Activated effector memory CD4-positive, alpha-beta T cell treated with Interleukin-2 at 50 U/mL for 16 hours (primary cell): Measurements from ENCODE around the gene KLHL29.

ENCODE experiments used
- DNase-seq: peaks from one replicate; pipeline ENCODE4 v3.0.0-alpha.2; 2020

KLHL29 gene

DNA sequence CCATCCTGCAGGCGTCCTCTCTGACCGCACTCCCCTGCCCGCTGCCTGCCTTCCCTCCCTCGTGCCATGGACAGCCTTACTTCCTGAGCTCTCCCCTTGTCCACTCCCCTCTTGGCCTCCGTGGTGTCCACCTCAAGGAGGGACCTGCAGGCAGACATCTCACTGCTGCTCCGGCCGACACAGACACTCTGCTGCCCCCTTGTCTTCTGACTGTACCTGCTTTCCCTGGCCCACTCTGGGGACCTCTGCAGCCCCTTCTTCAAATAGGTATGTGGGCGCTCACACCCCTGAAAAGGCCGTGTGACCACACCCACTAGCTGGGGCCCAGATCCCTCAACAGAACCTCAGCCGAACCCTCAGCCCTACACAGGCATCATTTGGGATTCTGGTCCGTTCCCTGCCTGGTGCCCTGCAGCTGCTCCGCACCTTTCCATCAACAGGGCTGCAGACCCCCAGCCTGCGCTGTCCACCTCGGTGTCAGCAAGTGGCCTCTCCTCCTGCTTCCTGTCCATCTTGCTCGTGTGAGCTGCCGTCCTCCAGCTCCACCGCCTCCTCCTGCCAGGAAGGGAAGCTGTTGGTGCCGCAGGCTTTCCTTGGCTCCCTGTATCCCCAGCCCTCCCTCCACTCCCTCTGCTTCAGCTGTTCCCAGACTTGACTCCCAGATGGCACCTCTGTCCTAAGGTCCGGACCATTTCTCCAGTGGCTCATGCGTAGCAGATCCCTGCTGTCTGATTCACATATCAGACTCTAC is 94.1 kb downstream of the KLHL29 start:
- no peak for DNase-seq

DNA sequence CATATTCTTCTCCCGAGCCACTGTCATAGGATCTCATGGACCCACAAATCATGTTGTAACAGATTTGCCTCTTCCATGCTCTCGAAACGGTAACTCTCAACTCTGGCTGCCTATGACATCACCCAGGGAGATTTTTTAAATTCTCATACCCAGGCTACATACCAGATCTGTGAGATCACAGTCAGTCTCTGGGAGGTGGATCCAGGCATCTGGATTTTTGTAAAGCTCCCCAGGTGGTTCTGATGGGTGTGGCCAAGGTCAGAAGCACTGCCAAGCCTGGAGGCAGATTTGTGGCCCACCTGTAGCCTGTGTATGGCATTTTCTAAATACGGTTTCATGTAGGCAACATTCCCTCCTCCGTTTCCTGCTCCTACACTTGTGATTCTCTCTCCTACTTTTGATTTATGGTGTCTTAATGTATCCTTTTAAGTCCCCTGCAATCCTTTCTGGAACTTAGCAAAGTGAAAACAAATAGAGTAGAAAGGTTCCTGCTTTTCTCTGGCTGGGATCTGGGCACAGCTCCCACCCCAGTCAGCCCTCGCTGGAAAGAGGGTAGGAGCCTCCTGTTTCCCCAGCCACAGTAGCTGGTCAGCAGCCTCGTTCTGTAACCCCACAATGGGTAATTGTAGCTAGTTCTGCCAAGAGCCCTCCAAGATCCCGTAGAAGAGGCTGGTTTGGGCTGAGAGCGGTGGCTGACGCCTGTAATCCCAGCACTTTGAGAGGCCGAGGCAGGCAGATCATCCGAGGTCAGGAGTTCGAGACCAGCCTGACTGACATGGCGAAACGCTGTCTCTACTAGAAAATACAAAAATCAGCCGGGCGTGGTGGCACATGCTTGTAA is 96.2 kb downstream of the KLHL29 start:
- no peak for DNase-seq

DNA sequence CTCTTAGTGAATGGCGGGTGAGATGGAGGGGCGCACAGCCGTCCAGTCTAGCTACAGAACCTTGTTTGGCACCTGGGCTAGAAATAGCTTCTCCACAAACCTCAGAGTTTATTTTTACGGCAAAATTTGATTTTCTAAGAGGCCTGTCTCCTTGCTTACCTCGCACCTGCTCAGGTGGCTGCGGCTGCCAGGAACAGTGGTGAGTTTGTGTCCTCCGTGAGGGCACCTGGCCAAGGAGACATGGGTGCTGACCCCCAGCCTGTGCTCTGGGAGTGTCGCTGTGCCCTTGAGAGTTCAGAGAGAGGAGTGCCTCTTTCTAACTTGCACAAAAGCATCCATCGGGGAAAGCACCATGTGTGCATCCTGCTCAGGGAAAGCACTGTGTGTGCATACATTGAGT is 97.2 kb downstream of the KLHL29 start:
- no peak for DNase-seq

DNA sequence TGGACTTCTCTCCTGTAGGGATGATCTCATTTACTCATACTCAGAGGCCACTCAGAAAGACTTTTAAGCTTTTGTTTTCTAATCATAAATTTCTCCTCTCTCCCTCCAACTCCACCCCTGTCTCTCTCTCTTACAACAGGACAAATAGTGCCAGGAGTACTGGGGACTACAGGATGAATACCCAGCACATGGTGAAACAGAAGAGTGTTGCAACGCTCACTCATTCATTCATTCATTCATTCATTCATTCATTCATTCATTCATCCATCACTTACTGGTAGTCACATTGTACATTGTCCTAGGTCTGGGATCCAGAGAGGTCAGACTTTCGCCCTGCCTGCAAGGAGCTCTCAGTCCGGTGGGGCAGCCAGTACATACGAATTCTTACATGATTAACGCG is 97.6 kb downstream of the KLHL29 start:
- DNase-seq = no peak

DNA sequence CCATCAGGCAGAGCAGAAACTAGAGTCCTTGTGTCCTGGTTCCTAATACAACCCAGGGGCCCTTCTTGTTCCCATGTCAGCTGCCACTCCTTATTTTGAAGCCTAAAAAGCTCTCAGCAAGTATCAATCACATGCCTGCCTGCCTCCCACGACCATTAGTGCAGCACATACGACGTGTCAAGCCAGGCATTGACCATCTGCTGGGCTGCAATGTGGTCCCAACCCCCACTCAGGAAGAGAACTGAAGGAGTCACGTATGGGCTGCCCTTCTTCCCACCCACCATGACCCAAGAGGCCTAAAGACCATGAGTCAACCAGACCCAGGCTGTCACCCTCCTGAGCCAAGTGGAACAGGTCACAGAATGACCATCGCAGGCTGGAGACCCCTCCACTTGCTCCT is 98.8 kb downstream of the KLHL29 start:
- DNase-seq = no peak

DNA sequence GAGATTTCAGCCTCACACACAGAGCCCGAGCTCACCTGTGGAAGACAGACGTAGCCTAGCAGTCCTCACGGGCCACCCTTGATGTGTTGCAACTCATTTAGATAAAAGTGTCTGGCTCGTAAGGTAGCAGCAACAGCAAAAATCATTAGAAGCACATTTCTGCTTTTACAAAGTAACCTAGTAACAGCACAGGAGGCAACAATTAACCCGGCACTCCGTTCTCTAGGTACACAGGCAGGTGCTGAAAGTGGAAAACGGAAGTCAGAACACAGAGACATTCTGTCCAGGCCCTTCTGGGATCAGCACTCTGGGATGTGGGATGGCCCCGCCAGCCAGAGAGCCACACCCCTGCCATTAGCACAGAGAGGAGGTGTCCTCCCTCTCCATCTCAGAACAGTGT is 99.3 kb downstream of the KLHL29 start:
- no peak for DNase-seq

DNA sequence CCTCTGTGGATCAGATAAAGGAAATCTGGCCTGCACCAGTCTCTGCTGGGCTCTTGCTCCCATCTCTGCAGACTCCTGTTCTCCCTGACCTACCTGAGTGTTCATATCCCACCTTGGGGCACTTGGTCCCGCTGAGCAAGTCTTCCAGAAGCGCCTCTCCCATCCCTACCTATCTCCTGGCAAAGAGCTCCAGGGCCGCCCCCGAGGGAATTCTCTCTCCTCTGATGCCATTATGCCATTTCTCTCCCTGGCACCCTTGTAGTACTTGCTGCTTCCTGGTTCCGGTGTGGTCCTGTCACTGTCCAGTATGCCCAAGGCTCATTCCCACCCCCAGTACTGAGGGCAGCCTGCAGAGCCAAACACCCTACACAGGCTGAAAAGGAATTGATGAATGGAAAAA is 99.8 kb downstream of the KLHL29 start:
- no peak for DNase-seq

DNA sequence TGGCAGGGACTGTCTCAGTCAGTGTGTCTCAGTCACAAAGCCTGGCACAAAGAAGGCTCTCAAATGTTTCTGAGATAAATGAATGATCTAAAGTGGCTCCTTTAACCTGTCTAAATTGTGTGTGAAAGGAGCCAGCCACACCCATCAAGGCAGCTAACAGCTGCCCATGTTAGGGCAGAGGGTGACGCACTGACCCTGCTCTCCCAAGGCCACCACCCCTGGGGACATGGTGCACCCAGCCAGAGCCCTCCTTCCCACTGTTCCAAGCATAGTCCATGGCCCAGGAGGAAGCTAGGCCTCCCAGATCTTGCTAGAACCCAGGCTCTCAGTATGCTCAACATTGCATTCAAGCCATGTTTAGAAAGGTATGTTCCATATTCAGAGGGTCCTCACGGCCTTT is 100.3 kb downstream of the KLHL29 start:
- DNase-seq = no peak

DNA sequence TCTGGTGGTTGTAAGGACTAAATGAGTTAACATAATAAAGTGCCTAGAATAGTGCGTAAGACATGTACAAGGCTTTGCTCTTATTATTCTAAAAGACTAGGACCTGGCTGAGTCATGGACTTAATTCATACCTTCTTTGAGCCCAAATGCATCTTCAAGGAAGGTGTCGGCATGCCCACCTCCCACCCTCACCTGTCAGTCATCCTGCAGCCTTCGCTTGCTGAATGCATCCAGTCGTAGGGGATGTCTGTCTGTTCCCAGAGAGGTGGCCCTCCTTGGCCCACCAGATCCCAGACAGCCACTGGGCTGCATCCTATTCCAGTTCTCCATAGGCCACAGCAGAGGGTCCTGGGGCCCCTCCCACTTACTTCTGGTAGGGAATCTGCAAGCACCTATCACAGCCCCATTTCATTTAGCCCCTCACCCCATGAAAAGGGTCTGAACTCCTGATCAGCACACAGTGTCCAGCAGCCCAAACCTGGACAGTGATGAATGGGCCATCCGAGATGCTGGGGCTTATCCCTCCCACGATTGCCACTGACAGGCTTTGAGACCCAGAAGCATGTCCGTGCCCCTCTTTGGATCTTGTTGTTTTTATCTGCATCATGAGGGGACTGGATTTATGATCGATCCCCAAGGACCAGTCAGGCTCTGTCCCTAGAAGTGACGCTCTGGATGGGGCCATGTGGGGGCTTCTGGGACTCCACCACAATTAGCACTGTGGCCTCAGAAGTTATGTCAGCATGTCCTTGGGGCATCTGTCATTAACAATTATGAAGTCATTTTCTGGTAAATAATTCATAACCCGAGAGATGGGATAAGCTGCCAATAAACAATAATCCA is 101.1 kb downstream of the KLHL29 start:
- no peak for DNase-seq

DNA sequence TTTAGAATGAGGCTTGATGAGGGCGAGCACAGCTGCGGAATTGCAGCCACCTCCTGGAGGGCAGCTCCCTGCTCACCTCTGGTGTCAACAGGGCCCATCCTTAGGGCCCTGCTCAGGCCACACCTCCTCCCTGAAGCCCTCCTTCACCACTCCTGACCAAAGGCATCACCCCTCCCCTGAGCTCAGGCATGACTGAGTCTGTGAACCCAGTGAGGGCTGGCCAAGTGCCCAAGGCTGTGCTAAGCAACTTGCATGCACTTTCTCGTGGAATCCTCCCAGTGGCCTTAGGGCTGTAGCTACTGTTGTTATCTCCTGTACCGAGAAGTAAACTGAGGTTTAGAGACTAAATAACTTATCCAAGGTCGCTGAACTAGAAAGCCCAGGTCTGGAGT is 101.7 kb downstream of the KLHL29 start:
- no peak for DNase-seq

DNA sequence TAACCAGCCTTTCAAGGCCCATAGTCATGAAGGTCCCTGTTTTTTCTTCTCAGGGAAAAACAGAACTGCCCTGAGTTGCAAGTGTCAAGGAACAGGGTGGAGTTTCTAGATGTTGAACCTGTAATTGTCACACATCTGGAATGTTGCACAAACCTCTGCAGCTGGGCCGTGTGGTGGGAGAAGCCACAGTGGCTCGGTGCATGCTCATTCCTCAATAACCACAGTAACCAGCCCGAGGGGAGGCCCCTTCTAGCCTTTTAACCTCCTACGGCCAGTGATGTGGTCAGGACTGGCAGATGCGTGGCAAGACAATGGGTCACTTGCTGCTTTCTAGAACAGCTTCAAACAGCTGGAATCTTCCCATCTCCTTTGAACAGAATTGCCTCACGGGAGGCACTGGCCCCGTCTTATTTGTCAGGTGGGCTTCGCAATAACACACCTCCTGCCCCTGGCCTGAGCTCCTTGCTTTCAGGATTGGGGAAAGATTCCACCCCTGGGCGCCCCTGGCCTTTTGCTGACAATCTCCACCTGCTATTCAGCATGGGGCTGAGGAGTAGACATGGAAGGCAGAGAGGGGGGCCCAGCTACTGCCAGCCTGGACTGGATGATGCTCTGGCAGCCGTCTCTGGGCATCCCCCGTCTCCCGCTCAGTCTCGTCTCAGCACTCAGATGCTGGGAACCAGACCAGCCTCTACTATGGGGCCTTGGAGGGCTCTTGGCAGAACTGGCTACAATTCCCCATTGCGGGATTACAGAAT is 102.9 kb downstream of the KLHL29 start:
- no peak for DNase-seq

DNA sequence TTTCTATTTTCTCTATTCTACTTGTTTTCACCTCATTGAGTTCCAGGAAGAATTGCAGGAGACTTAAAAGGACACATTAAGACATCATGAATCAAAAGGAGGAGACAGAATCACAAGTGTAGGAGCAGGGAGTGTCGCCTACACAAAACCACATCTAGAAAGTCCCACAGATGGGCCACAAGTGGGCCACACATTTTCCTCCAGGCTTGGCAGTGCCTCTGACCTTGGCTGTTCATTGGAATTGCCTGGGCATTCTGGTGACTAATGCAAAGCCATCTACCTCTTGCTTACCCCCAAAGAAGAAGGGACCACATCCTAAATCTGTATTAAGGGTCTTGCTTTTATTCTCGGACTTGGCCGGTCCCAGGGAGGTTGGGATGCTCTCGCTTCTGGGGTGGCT is 103.6 kb downstream of the KLHL29 start:
- no peak for DNase-seq

DNA sequence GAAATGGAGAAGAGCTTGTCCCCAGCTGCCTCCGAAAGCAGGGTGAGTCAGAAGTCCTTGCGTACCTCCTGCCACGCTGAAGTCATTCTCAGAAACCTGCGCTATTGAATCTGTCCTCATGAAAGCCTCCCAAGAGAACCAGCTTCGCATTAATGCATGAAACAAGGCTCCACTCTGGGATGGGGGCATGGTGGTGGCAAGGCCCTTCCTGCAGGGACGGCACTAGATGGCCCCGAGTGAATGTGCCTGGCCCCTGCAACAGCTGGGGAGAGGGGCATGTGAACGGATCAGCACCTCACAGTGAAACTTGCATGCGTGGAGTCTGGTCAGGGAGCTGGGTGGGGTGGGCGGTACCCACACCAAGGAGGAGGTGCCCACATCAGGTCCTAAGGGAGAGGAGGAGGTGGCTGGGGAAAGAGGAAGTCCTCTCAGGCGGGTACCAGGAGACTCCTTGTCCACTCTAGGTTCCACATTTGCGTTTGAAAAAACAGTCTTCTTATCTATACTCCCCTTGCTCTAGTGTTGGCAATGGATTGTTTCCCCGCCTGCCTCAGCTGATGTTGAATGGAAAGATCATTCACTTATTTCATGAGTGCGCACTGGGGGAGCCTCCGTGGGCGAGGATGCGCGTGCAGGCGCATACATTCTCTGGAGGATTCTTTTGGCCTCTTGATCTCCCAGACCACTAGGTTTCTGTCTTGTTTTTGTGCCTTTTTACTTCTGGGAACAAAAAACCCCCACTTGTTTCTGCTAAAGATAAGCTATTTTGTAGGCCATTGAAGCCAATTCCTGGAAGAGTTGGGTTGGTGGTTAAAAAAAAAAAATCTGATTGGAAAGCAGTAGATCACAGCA is 104.7 kb downstream of the KLHL29 start:
- no peak for DNase-seq

DNA sequence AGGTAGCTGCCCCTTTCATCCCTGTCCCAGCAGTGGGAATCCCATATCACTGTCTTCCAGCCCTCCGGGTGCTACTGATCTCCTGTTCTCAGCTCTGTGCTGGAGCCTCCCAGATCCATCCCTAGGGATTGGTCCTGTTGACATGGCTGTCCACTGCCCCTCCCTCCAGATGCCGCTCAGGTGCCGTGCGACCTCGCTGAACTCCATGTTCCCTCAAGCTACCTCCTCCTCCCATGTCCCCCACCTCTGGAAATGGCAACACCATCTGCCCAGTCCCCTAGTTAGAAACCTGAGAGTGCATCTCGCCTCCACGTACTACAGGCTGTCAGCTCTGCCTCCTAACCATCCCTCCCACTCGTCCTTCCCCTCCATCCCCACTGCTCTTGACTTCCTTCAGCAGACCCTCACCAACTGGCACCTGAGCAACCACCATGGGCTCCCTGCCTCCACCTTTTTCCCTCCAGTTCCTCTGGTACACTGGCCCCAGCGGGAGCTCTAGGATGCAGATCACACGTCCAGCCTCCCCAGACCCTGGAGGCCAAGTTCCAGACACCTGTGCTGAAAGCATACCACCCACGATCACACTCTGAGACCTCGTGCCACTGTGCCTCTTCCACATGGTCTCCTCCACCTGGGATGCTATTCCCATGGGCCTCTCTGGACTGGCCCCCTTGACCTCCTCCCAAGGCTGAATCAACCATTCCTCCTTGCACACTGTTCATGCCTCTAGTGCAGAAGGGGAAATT is 106.8 kb downstream of the KLHL29 start:
- DNase-seq = no peak

DNA sequence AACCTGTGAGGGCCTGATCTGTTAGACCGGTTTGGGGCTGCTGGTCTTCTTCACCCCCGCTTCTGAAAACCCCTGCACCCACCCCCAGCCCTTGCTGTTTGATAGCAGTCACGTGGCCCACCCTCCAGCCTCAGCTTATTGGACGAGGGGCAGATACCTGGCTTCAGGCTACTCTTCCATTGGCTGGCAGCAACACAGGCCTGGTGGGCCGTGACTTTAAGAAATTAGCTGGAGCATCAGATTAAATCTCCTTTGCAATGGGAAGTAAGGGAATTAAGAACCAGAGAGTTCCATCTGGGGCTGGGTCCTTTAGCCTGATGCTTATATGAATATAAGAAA is 107.3 kb downstream of the KLHL29 start:
- DNase-seq = no peak

DNA sequence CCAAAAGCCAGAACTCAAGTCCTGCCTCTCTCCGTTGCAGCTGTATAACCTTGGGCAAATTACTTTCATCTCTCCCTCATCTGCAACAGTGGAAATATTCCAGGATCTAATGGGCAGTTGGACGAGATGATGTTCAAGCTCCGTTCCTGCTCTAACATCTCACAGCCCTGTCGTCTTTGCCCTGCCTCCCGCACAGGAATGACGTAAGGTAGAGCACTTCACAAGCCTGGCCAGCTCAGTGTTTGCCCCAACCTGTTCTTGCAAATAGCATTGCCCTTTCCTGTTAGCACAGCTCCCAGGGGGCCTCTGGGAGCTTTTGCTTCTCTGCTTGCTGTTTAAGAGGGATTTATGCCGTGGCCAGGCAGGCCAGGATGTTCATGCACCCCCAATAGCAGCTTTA is 107.9 kb downstream of the KLHL29 start:
- no peak for DNase-seq

DNA sequence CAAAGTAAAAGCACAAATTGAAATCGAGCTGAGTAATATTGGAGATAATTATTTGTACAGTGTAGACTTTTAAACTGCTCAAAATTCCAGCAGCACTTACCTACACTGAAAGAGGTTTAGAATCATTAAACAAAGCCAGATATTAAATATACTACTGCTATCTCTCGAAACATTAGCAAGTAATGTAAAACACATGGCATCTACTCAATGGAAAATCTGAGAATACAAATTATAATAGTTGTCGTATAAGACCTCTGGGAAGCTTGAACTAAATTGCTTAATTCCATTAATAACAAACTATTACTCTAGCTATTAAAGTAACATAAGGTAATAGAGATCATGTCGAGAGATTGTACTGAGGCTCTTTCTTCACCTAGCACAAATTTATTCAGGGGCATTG is 108.9 kb downstream of the KLHL29 start:
- DNase-seq = no peak

DNA sequence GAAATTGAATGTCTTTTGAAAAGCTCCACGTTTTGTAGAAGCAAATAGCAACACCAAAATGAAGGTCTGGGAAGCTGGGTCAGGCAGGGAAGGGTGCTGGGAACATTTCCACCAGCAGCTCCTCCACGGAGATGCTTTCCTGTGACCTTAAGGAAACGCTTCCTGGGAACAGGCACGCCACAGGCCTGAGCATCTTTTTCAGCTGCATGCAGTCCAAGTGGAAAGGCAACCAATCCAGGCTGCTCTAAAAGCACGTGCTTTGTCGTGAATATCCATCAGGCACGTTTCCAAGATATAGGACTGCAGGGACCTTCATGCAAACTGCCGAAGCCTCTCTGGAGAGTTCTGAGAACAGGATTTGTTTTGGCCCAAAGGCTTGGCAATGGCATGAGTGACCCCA is 109.3 kb downstream of the KLHL29 start:
- DNase-seq = no peak

DNA sequence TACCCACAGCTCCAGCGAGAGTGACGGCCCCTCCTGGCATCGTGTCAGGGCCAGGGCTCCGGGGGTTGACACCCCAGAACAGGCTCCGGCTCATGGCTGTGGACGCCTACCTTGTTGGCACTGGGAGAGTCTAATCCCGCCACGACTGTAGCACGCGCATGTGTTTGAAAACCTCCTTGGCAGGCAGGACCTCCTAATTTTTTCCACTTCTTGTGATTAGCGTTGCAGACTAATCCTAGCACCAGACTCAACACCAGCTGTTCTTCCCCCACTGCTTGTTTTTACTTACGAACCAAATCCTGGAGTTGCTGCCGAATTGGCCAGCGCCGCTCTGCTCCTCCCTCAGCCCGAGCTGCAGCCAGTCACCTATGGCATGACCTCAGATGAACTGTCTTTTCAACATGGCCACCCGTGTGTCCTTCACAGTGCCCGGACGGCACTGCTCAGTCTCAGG is 110.7 kb downstream of the KLHL29 start:
- DNase-seq = no peak

DNA sequence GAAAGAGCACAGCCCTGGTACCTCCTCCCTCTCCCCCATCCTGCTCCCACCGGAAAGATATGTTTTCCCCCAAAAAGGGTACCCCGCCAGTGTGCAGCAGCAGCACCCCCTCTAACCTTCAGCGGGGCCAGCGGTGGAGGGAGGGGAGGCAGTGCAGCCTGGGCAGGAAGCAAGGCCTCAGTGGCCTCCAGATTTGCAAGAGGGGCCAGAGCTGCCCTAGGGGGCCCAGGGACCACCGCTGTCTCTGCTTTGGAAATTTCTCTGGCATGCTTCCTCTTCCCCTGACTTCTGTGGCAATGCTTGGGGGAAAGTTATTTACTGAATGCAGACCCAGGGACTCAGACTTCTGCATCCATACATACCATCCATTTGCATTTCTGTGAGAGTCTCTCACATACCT is 111.5 kb downstream of the KLHL29 start:
- DNase-seq = no peak

DNA sequence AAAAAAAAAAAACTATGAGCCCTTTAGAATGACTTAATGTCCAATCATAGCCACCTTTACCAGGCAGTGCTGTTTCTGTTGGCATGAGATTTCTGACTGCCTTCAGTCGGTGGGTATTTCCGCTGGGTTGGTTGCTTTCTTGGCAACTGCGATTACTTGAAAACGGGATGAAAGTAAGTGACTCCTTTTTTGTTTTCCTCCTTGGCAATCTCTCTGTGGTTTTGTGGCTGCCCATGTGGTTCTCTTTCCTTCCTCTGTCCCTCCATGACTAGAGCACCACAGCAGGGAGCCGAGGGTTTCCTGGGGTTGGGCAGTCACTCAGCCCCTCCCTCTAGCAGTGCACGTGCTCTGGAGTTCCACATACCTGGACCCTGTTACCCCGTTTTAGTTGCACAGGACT is 112.1 kb downstream of the KLHL29 start:
- DNase-seq = no peak
